Uterus (tissue), 4 donors: ENCODE results near the gene SLC16A7. TPM values are rescaled to one million over a fixed set of nuclear protein-coding genes. Genes with fewer than 3 reads are reported as not detected.

Experiments
- DNase-seq, 2 donors: peaks; one replicate each; pipeline ENCODE4 v3.0.0-alpha.2; 2019 to 2020
- H3K27ac ChIP-seq, 2 donors: fragments of 200-600 bp; sonication (generic); 1 replicate in 1 of 2; 2 replicates in 1 of 2; pipeline ENCODE4 v1.5.1; 2016 to 2018
- H3K27me3 ChIP-seq, 2 donors: fragments of 200-600 bp; sonication (generic); one replicate each; pipeline ENCODE4 v1.5.1; 2018 to 2019; ENCODE audit warnings: control low read depth in 1 of 2
- H3K36me3 ChIP-seq, 2 donors: fragments of 200-600 bp; sonication (generic); one replicate each; pipeline ENCODE4 v1.5.1; 2019; ENCODE audit warnings: control low read depth in 1 of 2
- H3K4me1 ChIP-seq, 2 donors: fragments of 200-600 bp; sonication (generic); one replicate each; pipeline ENCODE4 v1.5.1; 2018 to 2019; ENCODE audit warnings: control low read depth in 1 of 2
- H3K4me3 ChIP-seq, 2 donors: fragments of 200-600 bp; sonication (generic); 1 replicate in 1 of 2; 2 replicates in 1 of 2; pipeline ENCODE4 v1.5.1; 2018 to 2019; ENCODE audit warnings: mild to moderate bottlenecking in 1 of 2
- H3K9me3 ChIP-seq, 2 donors: fragments of 200-600 bp; sonication (generic); one replicate each; pipeline ENCODE4 v1.5.1; 2019; ENCODE audit warnings: control low read depth in 1 of 2
- POLR2A ChIP-seq, 2 donors: fragments of 450-650 bp; IDR thresholded peaks; one replicate each; pipeline ENCODE4 v1.6.1; 2016; ENCODE audit warnings: antibody characterized with exemption in 2 of 2, mild to moderate bottlenecking in 1 of 2, moderate library complexity in 1 of 2
- intact Hi-C: fragments of 100-400 bp; cut with DNase I; formaldehyde crosslinking; loops from one replicate; pipeline ENCODE4 v1.15.1; 2023; ENCODE audit warnings: low total_unique reads
- total RNA-seq, 4 donors: library from RNA; depleted of rRNA in 3 of 4; stranded (reverse); fragments of >200 nt in 3 of 4; gene quantifications; one replicate each; pipeline versions ENCODE4 v1.1.0 to v1.2.4, GENCODE V29; 2014 to 2023
- TF ChIP-seq, protein P1 (sequence below), 4 experiments: fragments of 200-600 bp in 2 of 4; fragments of 450-650 bp in 2 of 4; sonication (generic) in 2 of 4; IDR thresholded peaks; one replicate each; pipeline ENCODE4 v1.5.1; 2016 to 2019; ENCODE audit warnings: antibody characterized with exemption in 4 of 4, mild to moderate bottlenecking in 2 of 4, moderate library complexity in 1 of 4
- donor health status: DM: yes; HTN: yes; CAD: no.

SLC16A7 gene
- total RNA-seq, 4 donors from 2014 or later: 12.3 to 32.4 (median 29.6) TPM

DNA sequence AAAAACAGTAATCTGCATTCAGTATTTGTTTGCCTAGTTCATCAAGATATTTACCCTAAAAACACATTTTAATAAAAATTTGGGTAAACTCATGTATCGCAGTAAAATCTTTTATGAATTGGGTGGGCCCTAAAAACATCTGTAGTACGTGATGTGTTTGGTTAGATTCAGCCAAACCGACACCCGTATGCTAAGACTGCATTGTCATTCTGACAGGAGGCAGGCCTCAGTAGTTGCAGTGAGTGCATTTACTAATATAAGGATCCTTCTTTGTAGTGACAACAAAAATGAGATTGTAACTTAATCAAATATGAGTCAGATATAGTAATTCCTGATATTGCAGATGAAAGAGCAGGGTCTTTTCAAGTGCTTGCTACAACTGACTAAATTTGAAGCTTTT is 191.8 kb downstream of the SLC16A7 start:
- TF ChIP-seq, protein P1, sequence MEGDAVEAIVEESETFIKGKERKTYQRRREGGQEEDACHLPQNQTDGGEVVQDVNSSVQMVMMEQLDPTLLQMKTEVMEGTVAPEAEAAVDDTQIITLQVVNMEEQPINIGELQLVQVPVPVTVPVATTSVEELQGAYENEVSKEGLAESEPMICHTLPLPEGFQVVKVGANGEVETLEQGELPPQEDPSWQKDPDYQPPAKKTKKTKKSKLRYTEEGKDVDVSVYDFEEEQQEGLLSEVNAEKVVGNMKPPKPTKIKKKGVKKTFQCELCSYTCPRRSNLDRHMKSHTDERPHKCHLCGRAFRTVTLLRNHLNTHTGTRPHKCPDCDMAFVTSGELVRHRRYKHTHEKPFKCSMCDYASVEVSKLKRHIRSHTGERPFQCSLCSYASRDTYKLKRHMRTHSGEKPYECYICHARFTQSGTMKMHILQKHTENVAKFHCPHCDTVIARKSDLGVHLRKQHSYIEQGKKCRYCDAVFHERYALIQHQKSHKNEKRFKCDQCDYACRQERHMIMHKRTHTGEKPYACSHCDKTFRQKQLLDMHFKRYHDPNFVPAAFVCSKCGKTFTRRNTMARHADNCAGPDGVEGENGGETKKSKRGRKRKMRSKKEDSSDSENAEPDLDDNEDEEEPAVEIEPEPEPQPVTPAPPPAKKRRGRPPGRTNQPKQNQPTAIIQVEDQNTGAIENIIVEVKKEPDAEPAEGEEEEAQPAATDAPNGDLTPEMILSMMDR (IDR thresholded peaks at IDR 0.05): no peak
- TF ChIP-seq POLR2A (IDR thresholded peaks at IDR 0.05): no peak
- DNase-seq: no peak
- intact Hi-C loops: no loop called here
- no peak overlapping the region for H3K27ac ChIP-seq
- H3K36me3 ChIP-seq: no peaks in the 10 kb centered on the region
- no peaks in the 10 kb centered on the region for H3K27me3 ChIP-seq
- no peaks in the 10 kb centered on the region for H3K4me1 ChIP-seq
- no peaks in the 10 kb centered on the region for H3K9me3 ChIP-seq
- H3K4me3 ChIP-seq: no peak overlapping the region

- Histone ChIP-seq H3K9me3 (no peaks in the 10 kb centered on the region), H3K36me3 (no peaks in the 10 kb centered on the region), H3K27ac (no peak overlapping the region), H3K4me1 (no peaks in the 10 kb centered on the region), H3K4me3 (no peak overlapping the region), H3K27me3 (no peaks in the 10 kb centered on the region)
- DNase-seq: no peak
- intact Hi-C loops: no loop called here
- TF ChIP-seq POLR2A (IDR thresholded peaks at IDR 0.05): no peak
- TF ChIP-seq, protein P1 (IDR thresholded peaks at IDR 0.05): no peak
These were observed 196.8 kb downstream of the SLC16A7 start for GRCh38 chr12:59792647-59793046.

DNA sequence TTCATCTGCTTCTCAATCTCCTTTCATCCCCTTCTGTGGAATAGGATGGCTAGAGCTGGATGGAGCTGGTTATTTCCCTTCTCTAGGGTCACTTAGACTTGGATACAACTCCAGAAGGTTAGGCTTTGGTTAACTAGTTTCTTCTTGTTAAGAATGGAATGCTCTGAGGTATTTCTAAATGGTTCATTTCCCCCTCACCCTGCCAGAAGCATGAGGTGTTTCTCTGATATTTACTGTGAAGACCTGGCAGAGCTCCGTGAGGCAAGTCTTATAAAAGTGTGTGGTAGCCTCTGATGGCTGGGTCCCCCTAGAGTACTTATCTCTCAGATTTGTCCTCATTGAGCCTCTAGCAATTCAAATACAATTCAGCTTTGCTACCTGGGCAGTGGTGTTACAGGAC is 207.9 kb downstream of the SLC16A7 start:
- H3K27ac ChIP-seq: peak overlapping the region; percentile 69 to 81
- no peaks in the 10 kb centered on the region for H3K9me3 ChIP-seq
- H3K27me3 ChIP-seq: no peaks in the 10 kb centered on the region
- peak overlapping the region; percentile 20 to 35 for H3K4me3 ChIP-seq
- DNase-seq: no peak
- no peaks in the 10 kb centered on the region for H3K36me3 ChIP-seq
- TF ChIP-seq, protein P1 (IDR thresholded peaks at IDR 0.05): no peak
- no peak for TF ChIP-seq POLR2A (IDR thresholded peaks at IDR 0.05)
- intact Hi-C loops: no loop called here
- no peaks in the 10 kb centered on the region for H3K4me1 ChIP-seq

DNA sequence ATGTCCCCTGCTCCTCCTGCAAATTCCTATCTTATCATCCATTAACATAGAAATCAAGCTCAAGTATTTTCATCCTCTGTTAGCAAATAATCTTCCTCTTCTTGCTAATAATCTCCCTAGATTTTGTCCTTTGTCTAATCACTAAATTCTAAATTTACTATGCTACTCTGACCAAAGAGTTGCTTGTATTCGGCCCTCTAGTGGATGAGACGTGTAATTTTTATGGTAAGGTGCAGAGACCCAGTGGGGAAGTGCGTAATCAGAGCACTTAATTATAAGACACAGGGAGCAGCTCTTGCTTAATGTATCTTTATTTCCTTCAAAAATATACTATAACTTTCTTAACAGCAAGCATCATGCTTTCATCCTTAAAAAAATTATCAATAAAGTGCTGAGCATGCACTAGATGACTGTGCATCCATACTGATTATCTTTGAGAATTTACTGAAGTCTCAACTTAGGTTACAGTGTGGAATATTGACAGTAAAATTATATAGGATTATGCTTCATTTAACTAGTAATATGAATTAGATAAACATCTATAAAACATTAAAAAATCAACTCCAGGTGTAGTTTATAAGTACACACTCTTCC is 212.6 kb downstream of the SLC16A7 start:
- H3K27ac ChIP-seq: no peak overlapping the region
- no peak overlapping the region for H3K4me3 ChIP-seq
- H3K9me3 ChIP-seq: no peaks in the 10 kb centered on the region
- H3K36me3 ChIP-seq: no peaks in the 10 kb centered on the region
- DNase-seq: no peak
- no peaks in the 10 kb centered on the region for H3K27me3 ChIP-seq
- intact Hi-C loops: no loop called here
- H3K4me1 ChIP-seq: no peaks in the 10 kb centered on the region
- no peak for TF ChIP-seq POLR2A (IDR thresholded peaks at IDR 0.05)
- TF ChIP-seq, protein P1 (IDR thresholded peaks at IDR 0.05): peak; percentile 54 to 62 (median 60)

DNA sequence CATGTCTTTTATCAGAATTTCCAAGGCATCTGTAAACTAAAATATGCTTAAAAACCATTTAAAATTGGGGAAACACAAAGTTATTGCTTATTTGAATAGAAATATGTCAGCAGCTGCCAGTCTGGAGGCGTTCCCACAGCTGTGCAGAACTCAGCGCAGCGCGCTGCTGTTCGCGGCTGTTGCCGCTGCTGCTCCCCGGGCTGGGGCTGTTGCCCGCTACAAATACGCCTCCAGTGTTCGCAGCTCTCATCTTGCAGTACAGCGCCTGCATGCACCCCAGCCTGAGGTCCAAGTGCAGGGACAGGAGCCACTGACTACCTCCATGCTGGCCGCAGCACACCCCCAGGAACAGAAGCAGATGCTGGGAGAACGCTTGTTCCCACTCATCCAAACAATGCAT is 216.2 kb downstream of the SLC16A7 start:
- H3K27me3 ChIP-seq: no peaks in the 10 kb centered on the region
- H3K27ac ChIP-seq: no peak overlapping the region
- TF ChIP-seq, protein P1 (IDR thresholded peaks at IDR 0.05): no peak
- TF ChIP-seq POLR2A (IDR thresholded peaks at IDR 0.05): no peak
- no peaks in the 10 kb centered on the region for H3K9me3 ChIP-seq
- intact Hi-C loops: no loop called here
- no peaks in the 10 kb centered on the region for H3K36me3 ChIP-seq
- DNase-seq: no peak
- H3K4me1 ChIP-seq: no peaks in the 10 kb centered on the region
- no peak overlapping the region for H3K4me3 ChIP-seq
